Fibroblast of lung (primary cell): ENCODE results near the gene PLEKHA6. TPM values are rescaled to one million over a fixed set of nuclear protein-coding genes. Genes with fewer than 3 reads are reported as not detected.

ENCODE experiments used
- DNase-seq, 2 donors: peaks; one replicate each; pipeline versions ENCODE4 v3.0.0 to v3.0.0-alpha.2; 2010; ENCODE audit warnings: low read depth in 2 of 2
- H2AFZ ChIP-seq: 2 replicates; pipeline ENCODE4 v1.5.1; 2012; ENCODE audit warnings: low read length, control low read depth, inconsistent platforms
- H3K27ac ChIP-seq: 2 replicates; pipeline ENCODE4 v1.5.1; 2011; ENCODE audit warnings: low read length, control low read depth; ENCODE audit not compliant: insufficient read depth
- H3K27me3 ChIP-seq: 2 replicates; pipeline ENCODE4 v1.5.1; 2011; ENCODE audit warnings: mild to moderate bottlenecking, low read length; ENCODE audit not compliant: control insufficient read depth, insufficient read depth
- H3K36me3 ChIP-seq: 2 replicates; pipeline ENCODE4 v1.5.1; 2011; ENCODE audit warnings: low read length; ENCODE audit not compliant: control insufficient read depth, insufficient read depth
- H3K4me1 ChIP-seq: 2 replicates; pipeline ENCODE4 v1.5.1; 2011; ENCODE audit warnings: low read length; ENCODE audit not compliant: control insufficient read depth, insufficient read depth; ENCODE audit errors: extremely low read depth
- H3K4me2 ChIP-seq: 2 replicates; pipeline ENCODE4 v1.5.1; 2011; ENCODE audit warnings: low read length, control low read depth; ENCODE audit not compliant: insufficient read depth; ENCODE audit errors: extremely low read depth
- H3K4me3 ChIP-seq, 4 experiments: fragments of 200-600 bp in 1 of 4; sonication (generic) in 1 of 4; replicated peaks in 1 of 4; 2 replicates each; pipeline ENCODE4 v1.5.1; 2011 to 2016; ENCODE audit warnings: low read length in 4 of 4, low read depth in 3 of 4, mild to moderate bottlenecking in 3 of 4, control low read depth in 2 of 4, inconsistent platforms in 1 of 4, mixed read lengths in 1 of 4; ENCODE audit not compliant: insufficient read depth in 1 of 4; ENCODE audit errors: control extremely low read depth in 1 of 4
- H3K79me2 ChIP-seq: 2 replicates; pipeline ENCODE4 v1.5.1; 2012; ENCODE audit warnings: mild to moderate bottlenecking, low read length, inconsistent platforms; ENCODE audit not compliant: control insufficient read depth, insufficient read depth
- H3K9ac ChIP-seq: 2 replicates; pipeline ENCODE4 v1.5.1; 2011; ENCODE audit warnings: mild to moderate bottlenecking, low read length, control low read depth; ENCODE audit not compliant: insufficient read depth
- H3K9me3 ChIP-seq: 2 replicates; pipeline ENCODE4 v1.5.1; 2012; ENCODE audit warnings: low read depth, low read length; ENCODE audit not compliant: control insufficient read depth, insufficient read depth
- H4K20me1 ChIP-seq: 2 replicates; pipeline ENCODE4 v1.5.1; 2011; ENCODE audit warnings: low read length; ENCODE audit not compliant: control insufficient read depth, insufficient read depth; ENCODE audit errors: extremely low read depth
- EZH2 ChIP-seq: IDR thresholded peaks from 2 replicates; pipeline ENCODE4 v1.5.1; 2012; ENCODE audit warnings: low read length, control low read depth, mild to moderate bottlenecking; ENCODE audit errors: missing control alignments
- polyA plus RNA-seq, 2 donors: library from polyadenylated mRNA; depleted of rRNA in 1 of 2; stranded (reverse) in 1 of 2; unstranded in 1 of 2; fragments of >200 nt; gene quantifications; 2 replicates each; pipeline ENCODE4 v1.2.1, GENCODE V29; 2011 to 2012; ENCODE audit warnings: missing spikeins in 1 of 2
- total RNA-seq: library from RNA; depleted of rRNA; stranded (reverse); fragments of >200 nt; gene quantifications from 2 replicates; pipeline ENCODE4 v1.2.1, GENCODE V29; 2014
- TF ChIP-seq, protein P1 (sequence below), 2 donors: IDR thresholded peaks in 1 of 2; conservative IDR thresholded peaks in 1 of 2; 1 replicate in 1 of 2; 2 replicates in 1 of 2; pipeline ENCODE4 v1.5.1; 2011 to 2012; ENCODE audit warnings: low read length in 2 of 2, control low read depth in 1 of 2, inconsistent platforms in 1 of 2, low read depth in 1 of 2, mild to moderate bottlenecking in 1 of 2

PLEKHA6 gene
- total and polyA plus RNA-seq, 2 donors (not counting 1 experiment from before 2014, with no cell fraction given) = 3.8 to 4.3 TPM

- TF ChIP-seq, protein P1, sequence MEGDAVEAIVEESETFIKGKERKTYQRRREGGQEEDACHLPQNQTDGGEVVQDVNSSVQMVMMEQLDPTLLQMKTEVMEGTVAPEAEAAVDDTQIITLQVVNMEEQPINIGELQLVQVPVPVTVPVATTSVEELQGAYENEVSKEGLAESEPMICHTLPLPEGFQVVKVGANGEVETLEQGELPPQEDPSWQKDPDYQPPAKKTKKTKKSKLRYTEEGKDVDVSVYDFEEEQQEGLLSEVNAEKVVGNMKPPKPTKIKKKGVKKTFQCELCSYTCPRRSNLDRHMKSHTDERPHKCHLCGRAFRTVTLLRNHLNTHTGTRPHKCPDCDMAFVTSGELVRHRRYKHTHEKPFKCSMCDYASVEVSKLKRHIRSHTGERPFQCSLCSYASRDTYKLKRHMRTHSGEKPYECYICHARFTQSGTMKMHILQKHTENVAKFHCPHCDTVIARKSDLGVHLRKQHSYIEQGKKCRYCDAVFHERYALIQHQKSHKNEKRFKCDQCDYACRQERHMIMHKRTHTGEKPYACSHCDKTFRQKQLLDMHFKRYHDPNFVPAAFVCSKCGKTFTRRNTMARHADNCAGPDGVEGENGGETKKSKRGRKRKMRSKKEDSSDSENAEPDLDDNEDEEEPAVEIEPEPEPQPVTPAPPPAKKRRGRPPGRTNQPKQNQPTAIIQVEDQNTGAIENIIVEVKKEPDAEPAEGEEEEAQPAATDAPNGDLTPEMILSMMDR (conservative IDR thresholded peaks at IDR 0.05 in 1 of 2, IDR thresholded peaks at IDR 0.05 in 1 of 2; ENCODE audit: low read depth in 1 of 2, low read length in 2 of 2) = no peak
- TF ChIP-seq EZH2 = no peak
- DNase-seq = peak; percentile 56 to 77
- H3K79me2 ChIP-seq = no peaks in the 10 kb centered on the region
- H3K27ac ChIP-seq = no peak overlapping the region
- H3K4me1 ChIP-seq = peaks cover 6% of the 10 kb centered on the region
- no peak overlapping the region for H3K4me3 ChIP-seq
- H3K36me3 ChIP-seq = no peaks in the 10 kb centered on the region
- no peaks in the 10 kb centered on the region for H3K9me3 ChIP-seq
- no peak overlapping the region for H2AFZ ChIP-seq
- no peak overlapping the region for H3K9ac ChIP-seq
- peaks cover 5% of the 10 kb centered on the region for H3K27me3 ChIP-seq
- no peak overlapping the region for H3K4me2 ChIP-seq
- H4K20me1 ChIP-seq = no peaks in the 10 kb centered on the region
Observed at GRCh38 chr1:204261746-204262505, 97.8 kb downstream of the PLEKHA6 start.

- Histone ChIP-seq H3K27ac (no peak overlapping the region), H3K4me3 (no peak overlapping the region), H3K9me3 (no peaks in the 10 kb centered on the region), H2AFZ (no peak overlapping the region), H3K79me2 (no peaks in the 10 kb centered on the region), H4K20me1 (no peaks in the 10 kb centered on the region), H3K36me3 (no peaks in the 10 kb centered on the region), H3K4me1 (peaks cover 6% of the 10 kb centered on the region), H3K9ac (no peak overlapping the region), H3K4me2 (no peak overlapping the region), H3K27me3 (peaks cover 5% of the 10 kb centered on the region)
- TF ChIP-seq, protein P1 (conservative IDR thresholded peaks at IDR 0.05 in 1 of 2, IDR thresholded peaks at IDR 0.05 in 1 of 2; ENCODE audit: low read depth in 1 of 2, low read length in 2 of 2) = no peak
- TF ChIP-seq EZH2 = no peak
- DNase-seq = no peak
Observed at GRCh38 chr1:204261266-204261665, 98.5 kb downstream of the PLEKHA6 start.

DNA sequence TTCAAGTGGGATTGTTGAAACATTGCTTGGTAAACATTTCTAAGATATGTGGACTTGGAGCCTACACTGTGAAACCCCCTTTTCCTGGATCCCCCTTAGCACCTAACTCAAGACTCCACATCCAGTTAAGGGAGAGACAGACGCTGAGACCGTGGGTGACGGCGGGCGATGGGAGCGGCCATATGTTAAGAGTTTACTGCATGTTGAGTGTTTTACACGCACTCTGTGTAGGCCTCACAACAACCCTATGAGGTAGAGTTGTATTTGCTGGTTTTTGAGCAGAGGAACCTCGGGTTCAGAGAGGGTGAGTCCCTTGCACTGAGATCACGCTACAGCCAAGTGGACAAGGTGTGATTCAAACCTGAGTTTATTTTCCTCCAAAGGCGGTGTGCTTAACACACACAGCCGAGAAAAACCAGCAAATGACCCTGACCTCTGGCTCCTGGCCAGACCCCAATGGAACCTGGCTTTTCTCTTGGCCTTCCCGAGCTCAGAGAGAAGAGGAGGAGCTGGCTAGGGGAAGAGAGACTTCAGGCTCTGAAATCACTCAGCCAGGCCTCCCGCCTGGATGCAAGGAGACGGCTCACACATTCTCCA is 99.0 kb downstream of the PLEKHA6 start:
- peaks cover 6% of the 10 kb centered on the region for H3K4me1 ChIP-seq
- H3K27me3 ChIP-seq = peaks cover 5% of the 10 kb centered on the region
- TF ChIP-seq, protein P1 (conservative IDR thresholded peaks at IDR 0.05 in 1 of 2, IDR thresholded peaks at IDR 0.05 in 1 of 2; ENCODE audit: low read depth in 1 of 2, low read length in 2 of 2) = no peak
- no peaks in the 10 kb centered on the region for H4K20me1 ChIP-seq
- H3K9ac ChIP-seq = no peak overlapping the region
- no peak overlapping the region for H3K4me3 ChIP-seq
- H3K4me2 ChIP-seq = no peak overlapping the region
- no peaks in the 10 kb centered on the region for H3K36me3 ChIP-seq
- H3K27ac ChIP-seq = no peak overlapping the region
- no peak overlapping the region for H2AFZ ChIP-seq
- no peak for DNase-seq
- H3K79me2 ChIP-seq = no peaks in the 10 kb centered on the region
- H3K9me3 ChIP-seq = no peaks in the 10 kb centered on the region
